ENCODE data around the gene TACC2.
A peak's percentile ranks its signal among the peaks of the same experiment; 100 is the strongest.

The TACC2 gene

GRCh38 chr10:121974535-121975294 lies 14.2 kb upstream of the TACC2 start, which contains the start of gene NSMCE4A:
Gene NSMCE4A (minus strand): TSS chr10:121975217. CDS start chr10:121975165, 52 bp downstream.
- no peaks in the 10 kb centered on the region for H3K27me3 ChIP-seq (ENCODE audit: low read length)
- H3K36me3 ChIP-seq (ENCODE audit: low read length), result peaks cover 5% of the 10 kb centered on the region; the same call in 1 of the 2 replicates
- H2AFZ ChIP-seq (ENCODE audit: low read depth, low read length, severe bottlenecking), result peak within 1 kb of the TSS; percentile 81
- no peaks in the 10 kb centered on the region for H4K20me1 ChIP-seq (ENCODE audit: low read depth, low read length)
- H3K9ac ChIP-seq (ENCODE audit: low read length), result peak within 1 kb of the TSS; percentile 90
- H3K9me2 ChIP-seq (replicated peaks; ENCODE audit: insufficient read depth, low read length), result no peaks in the 10 kb centered on the region
- peak within 1 kb of the TSS; percentile 80 for H3K4me3 ChIP-seq (ENCODE audit: insufficient read depth, low read length, poor library complexity, severe bottlenecking)
- no peaks in the 10 kb centered on the region for H3F3A ChIP-seq (ENCODE audit: insufficient read depth)
- H3K9me3 ChIP-seq (ENCODE audit: insufficient read depth, low read length), result peaks cover 14% of the 10 kb centered on the region; the same call in 1 of the 2 replicates
- H3K4me2 ChIP-seq (ENCODE audit: low read depth, low read length, poor library complexity, severe bottlenecking), result peak within 1 kb of the TSS; percentile 72
- H3K27ac ChIP-seq (ENCODE audit: low read depth, low read length), result peak within 1 kb of the TSS; percentile 83
- TF ChIP-seq EZH2phosphoT487 (conservative IDR thresholded peaks at IDR 0.05; ENCODE audit: low read length), result no peak
- no peak for TF ChIP-seq CTCF (IDR thresholded peaks at IDR 0.05; ENCODE audit: insufficient read depth, low read length, poor library complexity, severe bottlenecking)
- H3K79me2 ChIP-seq (ENCODE audit: insufficient read depth, low read length), result peaks cover 13% of the 10 kb centered on the region

GRCh38 chr10:121975295-121976086 lies 13.5 kb upstream of the TACC2 start:
- no peaks in the 10 kb centered on the region for H3F3A ChIP-seq (ENCODE audit: insufficient read depth)
- peaks cover 13% of the 10 kb centered on the region for H3K79me2 ChIP-seq (ENCODE audit: insufficient read depth, low read length)
- no peaks in the 10 kb centered on the region for H3K9me2 ChIP-seq (replicated peaks; ENCODE audit: insufficient read depth, low read length)
- H3K36me3 ChIP-seq (ENCODE audit: low read length), result peaks cover 3% of the 10 kb centered on the region; the same call in 1 of the 2 replicates
- H4K20me1 ChIP-seq (ENCODE audit: low read depth, low read length), result no peaks in the 10 kb centered on the region
- H3K9ac ChIP-seq (ENCODE audit: low read length), result peak overlapping the region; percentile 90
- no peaks in the 10 kb centered on the region for H3K27me3 ChIP-seq (ENCODE audit: low read length)
- peak overlapping the region; percentile 83 for H3K27ac ChIP-seq (ENCODE audit: low read depth, low read length)
- H2AFZ ChIP-seq (ENCODE audit: low read depth, low read length, severe bottlenecking), result peak overlapping the region; percentile 81
- peak overlapping the region; percentile 50 for H3K4me2 ChIP-seq (ENCODE audit: low read depth, low read length, poor library complexity, severe bottlenecking)
- H3K4me3 ChIP-seq (ENCODE audit: insufficient read depth, low read length, poor library complexity, severe bottlenecking), result peak overlapping the region; percentile 80
- H3K9me3 ChIP-seq (ENCODE audit: insufficient read depth, low read length), result peaks cover 14% of the 10 kb centered on the region; the same call in 1 of the 2 replicates
- TF ChIP-seq CTCF (IDR thresholded peaks at IDR 0.05; ENCODE audit: insufficient read depth, low read length, poor library complexity, severe bottlenecking) (peak; percentile 80), EZH2phosphoT487 (conservative IDR thresholded peaks at IDR 0.05; ENCODE audit: low read length) (no peak)

GRCh38 chr10:121976607-121977006 lies 12.4 kb upstream of the TACC2 start:
- Histone ChIP-seq H2AFZ (ENCODE audit: low read depth, low read length, severe bottlenecking) (no peak overlapping the region), H3K4me3 (ENCODE audit: insufficient read depth, low read length, poor library complexity, severe bottlenecking) (no peak overlapping the region), H3K36me3 (ENCODE audit: low read length) (no peaks in the 10 kb centered on the region), H3K9me3 (ENCODE audit: insufficient read depth, low read length) (peaks cover 14% of the 10 kb centered on the region; the same call in 1 of the 2 replicates), H4K20me1 (ENCODE audit: low read depth, low read length) (no peaks in the 10 kb centered on the region), H3K9me2 (replicated peaks; ENCODE audit: insufficient read depth, low read length) (no peaks in the 10 kb centered on the region), H3K27ac (ENCODE audit: low read depth, low read length) (no peak overlapping the region), H3F3A (ENCODE audit: insufficient read depth) (no peaks in the 10 kb centered on the region), H3K79me2 (ENCODE audit: insufficient read depth, low read length) (peaks cover 13% of the 10 kb centered on the region), H3K9ac (ENCODE audit: low read length) (no peak overlapping the region), H3K4me2 (ENCODE audit: low read depth, low read length, poor library complexity, severe bottlenecking) (no peak overlapping the region), H3K27me3 (ENCODE audit: low read length) (no peaks in the 10 kb centered on the region)
- TF ChIP-seq EZH2phosphoT487 (conservative IDR thresholded peaks at IDR 0.05; ENCODE audit: low read length), result no peak
- TF ChIP-seq CTCF (IDR thresholded peaks at IDR 0.05; ENCODE audit: insufficient read depth, low read length, poor library complexity, severe bottlenecking), result no peak
